ENCODE data around the gene PES1. TPM values are rescaled to one million over a fixed set of nuclear protein-coding genes. Genes with fewer than 3 reads are reported as not detected.
A peak's percentile ranks its signal among the peaks of the same experiment; 100 is the strongest.
"Not testable (repeated sequence)": the region's sequence is repeated elsewhere in the genome, so short reads cannot be mapped to it uniquely, and the experiment has no call there.

Gene PES1
- total RNA-seq, 1 donor from 2014 or later, result 88.7 TPM

DNA sequence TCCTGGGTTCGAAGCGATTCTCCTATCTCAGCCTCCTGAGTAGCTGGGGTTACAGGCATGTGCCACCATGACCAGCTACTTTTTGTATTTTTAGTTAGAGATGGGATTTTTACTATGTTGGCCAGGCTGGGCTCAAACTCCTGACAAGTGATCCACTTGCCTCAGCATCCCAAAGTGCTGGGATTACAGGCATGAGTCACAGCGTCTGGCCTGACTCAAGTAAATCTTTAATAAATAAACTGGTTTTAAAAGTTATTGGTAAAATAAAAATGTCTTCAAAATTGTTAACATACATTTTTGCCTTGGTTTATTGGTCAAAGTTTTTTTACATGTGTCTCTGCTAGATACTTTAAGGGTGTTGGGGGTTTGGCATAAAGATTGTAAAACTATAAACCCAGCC lies 7.3 kb upstream of the PES1 start:
- no peak overlapping the region for H3K4me2 ChIP-seq (ENCODE audit: low read length)
- TF ChIP-seq, protein P1, sequence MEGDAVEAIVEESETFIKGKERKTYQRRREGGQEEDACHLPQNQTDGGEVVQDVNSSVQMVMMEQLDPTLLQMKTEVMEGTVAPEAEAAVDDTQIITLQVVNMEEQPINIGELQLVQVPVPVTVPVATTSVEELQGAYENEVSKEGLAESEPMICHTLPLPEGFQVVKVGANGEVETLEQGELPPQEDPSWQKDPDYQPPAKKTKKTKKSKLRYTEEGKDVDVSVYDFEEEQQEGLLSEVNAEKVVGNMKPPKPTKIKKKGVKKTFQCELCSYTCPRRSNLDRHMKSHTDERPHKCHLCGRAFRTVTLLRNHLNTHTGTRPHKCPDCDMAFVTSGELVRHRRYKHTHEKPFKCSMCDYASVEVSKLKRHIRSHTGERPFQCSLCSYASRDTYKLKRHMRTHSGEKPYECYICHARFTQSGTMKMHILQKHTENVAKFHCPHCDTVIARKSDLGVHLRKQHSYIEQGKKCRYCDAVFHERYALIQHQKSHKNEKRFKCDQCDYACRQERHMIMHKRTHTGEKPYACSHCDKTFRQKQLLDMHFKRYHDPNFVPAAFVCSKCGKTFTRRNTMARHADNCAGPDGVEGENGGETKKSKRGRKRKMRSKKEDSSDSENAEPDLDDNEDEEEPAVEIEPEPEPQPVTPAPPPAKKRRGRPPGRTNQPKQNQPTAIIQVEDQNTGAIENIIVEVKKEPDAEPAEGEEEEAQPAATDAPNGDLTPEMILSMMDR (IDR thresholded peaks at IDR 0.05; ENCODE audit: insufficient read depth, low read depth, low read length), result no peak
- TF ChIP-seq EZH2 (IDR thresholded peaks at IDR 0.05; ENCODE audit: insufficient read depth, low read length), result no peak
- no peaks in the 10 kb centered on the region for H3K36me3 ChIP-seq (ENCODE audit: insufficient read depth, low read length)
- FAIRE-seq (no peak), DNase-seq (ENCODE audit: low read depth) (no peak)
- no peak overlapping the region for H3K9ac ChIP-seq (ENCODE audit: low read length)
- H3K4me1 ChIP-seq (ENCODE audit: insufficient read depth, low read length), result no peaks in the 10 kb centered on the region
- no peaks in the 10 kb centered on the region for H3K79me2 ChIP-seq (ENCODE audit: insufficient read depth, low read length)
- H3K27me3 ChIP-seq (ENCODE audit: insufficient read depth, low read length), result no peaks in the 10 kb centered on the region
- H3K27ac ChIP-seq (ENCODE audit: low read depth, low read length), result no peak overlapping the region
- Mint-ChIP-seq H3K4me3 (ENCODE audit: unreplicated experiment) (no peak overlapping the region), H3K4me1 (ENCODE audit: low read depth, unreplicated experiment) (peaks cover 1% of the 10 kb centered on the region), H3K27me3 (ENCODE audit: low read depth, unreplicated experiment) (peaks cover 11% of the 10 kb centered on the region), H3K36me3 (ENCODE audit: low read depth, unreplicated experiment) (no peaks in the 10 kb centered on the region), H3K27ac (ENCODE audit: unreplicated experiment) (no peak overlapping the region), H3K9me3 (ENCODE audit: unreplicated experiment) (no peaks in the 10 kb centered on the region)
- H3K9me3 ChIP-seq (ENCODE audit: insufficient read depth, low read depth, low read length), result no peaks in the 10 kb centered on the region
- no peak overlapping the region for H2AFZ ChIP-seq (ENCODE audit: low read depth, low read length)
- no peak overlapping the region for H3K4me3 ChIP-seq (ENCODE audit: insufficient read depth, low read depth, low read length)
- H4K20me1 ChIP-seq (ENCODE audit: insufficient read depth, low read length), result no peaks in the 10 kb centered on the region

DNA sequence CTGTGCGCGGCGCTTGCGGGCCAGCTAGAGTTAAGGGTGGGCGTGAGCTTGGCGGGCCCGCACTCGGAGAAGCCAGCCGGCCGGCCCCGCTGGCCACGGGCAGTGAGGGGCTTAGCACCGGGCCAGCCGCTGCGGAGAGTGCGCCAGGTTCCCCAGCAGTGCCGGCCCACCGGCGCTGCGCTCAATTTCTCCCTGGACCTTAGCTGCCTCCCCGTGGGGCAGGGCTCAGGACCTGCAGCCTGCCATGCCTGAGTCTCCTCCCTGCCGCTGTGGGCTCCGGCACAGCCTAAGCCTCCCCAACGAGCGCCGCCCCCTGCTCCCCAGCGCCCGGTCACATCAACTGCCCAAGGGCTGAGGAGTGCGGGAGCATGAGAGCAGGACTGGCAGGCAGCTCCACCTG lies 5.2 kb upstream of the PES1 start:
- TF ChIP-seq EZH2 (IDR thresholded peaks at IDR 0.05; ENCODE audit: insufficient read depth, low read length), result no peak
- TF ChIP-seq, protein P1 (IDR thresholded peaks at IDR 0.05; ENCODE audit: insufficient read depth, low read depth, low read length), result no peak
- H3K4me2 ChIP-seq (ENCODE audit: low read length), result no peak overlapping the region
- H3K27me3 Mint-ChIP-seq (ENCODE audit: low read depth, unreplicated experiment), result peaks cover 14% of the 10 kb centered on the region
- H4K20me1 ChIP-seq (ENCODE audit: insufficient read depth, low read length), result no peaks in the 10 kb centered on the region
- H3K9me3 ChIP-seq (ENCODE audit: insufficient read depth, low read depth, low read length), result no peaks in the 10 kb centered on the region
- peaks cover 3% of the 10 kb centered on the region for H3K27me3 ChIP-seq (ENCODE audit: insufficient read depth, low read length)
- no peaks in the 10 kb centered on the region for H3K36me3 ChIP-seq (ENCODE audit: insufficient read depth, low read length)
- H3K79me2 ChIP-seq (ENCODE audit: insufficient read depth, low read length), result no peaks in the 10 kb centered on the region
- no peak overlapping the region for H2AFZ ChIP-seq (ENCODE audit: low read depth, low read length)
- no peak overlapping the region for H3K27ac Mint-ChIP-seq (ENCODE audit: unreplicated experiment)
- no peak overlapping the region for H3K27ac ChIP-seq (ENCODE audit: low read depth, low read length)
- no peak overlapping the region for H3K4me3 ChIP-seq (ENCODE audit: insufficient read depth, low read depth, low read length)
- H3K9ac ChIP-seq (ENCODE audit: low read length), result no peak overlapping the region
- H3K4me1 ChIP-seq (ENCODE audit: insufficient read depth, low read length), result no peaks in the 10 kb centered on the region
- no peaks in the 10 kb centered on the region for H3K36me3 Mint-ChIP-seq (ENCODE audit: low read depth, unreplicated experiment)
- FAIRE-seq, result no peak
- no peaks in the 10 kb centered on the region for H3K9me3 Mint-ChIP-seq (ENCODE audit: unreplicated experiment)
- no peak for DNase-seq (ENCODE audit: low read depth)
- no peaks in the 10 kb centered on the region for H3K4me1 Mint-ChIP-seq (ENCODE audit: low read depth, unreplicated experiment)
- no peak overlapping the region for H3K4me3 Mint-ChIP-seq (ENCODE audit: unreplicated experiment)

DNA sequence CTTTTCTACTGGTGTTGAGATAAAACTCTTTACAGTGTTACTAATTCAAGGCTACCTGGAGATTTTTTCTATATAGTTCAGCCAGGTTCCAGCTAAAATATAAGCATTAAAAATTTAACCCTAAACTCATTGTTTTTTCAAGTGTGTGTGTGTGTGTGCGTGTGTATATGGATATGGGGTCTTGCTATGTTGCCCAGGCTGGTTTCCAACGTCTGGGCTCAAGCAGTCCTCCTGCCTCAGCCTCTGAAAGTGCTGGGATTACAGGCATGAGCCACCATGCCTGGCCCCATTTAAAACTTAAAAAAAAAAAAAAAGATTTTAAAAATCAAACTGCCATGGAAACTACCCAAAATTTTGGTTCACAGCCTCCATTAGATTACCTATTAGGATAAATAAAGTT lies 4.5 kb upstream of the PES1 start:
- TF ChIP-seq, protein P1 (IDR thresholded peaks at IDR 0.05; ENCODE audit: insufficient read depth, low read depth, low read length), result no peak
- no peak for TF ChIP-seq EZH2 (IDR thresholded peaks at IDR 0.05; ENCODE audit: insufficient read depth, low read length)
- Mint-ChIP-seq H3K4me1 (ENCODE audit: low read depth, unreplicated experiment) (no peaks in the 10 kb centered on the region), H3K27ac (ENCODE audit: unreplicated experiment) (no peak overlapping the region), H3K27me3 (ENCODE audit: low read depth, unreplicated experiment) (peaks cover 14% of the 10 kb centered on the region), H3K4me3 (ENCODE audit: unreplicated experiment) (no peak overlapping the region), H3K36me3 (ENCODE audit: low read depth, unreplicated experiment) (no peaks in the 10 kb centered on the region), H3K9me3 (ENCODE audit: unreplicated experiment) (no peaks in the 10 kb centered on the region)
- Histone ChIP-seq H3K9me3 (ENCODE audit: insufficient read depth, low read depth, low read length) (no peaks in the 10 kb centered on the region), H3K36me3 (ENCODE audit: insufficient read depth, low read length) (no peaks in the 10 kb centered on the region), H2AFZ (ENCODE audit: low read depth, low read length) (no peak overlapping the region), H3K4me2 (ENCODE audit: low read length) (no peak overlapping the region), H3K4me3 (ENCODE audit: insufficient read depth, low read depth, low read length) (no peak overlapping the region), H3K27me3 (ENCODE audit: insufficient read depth, low read length) (peaks cover 3% of the 10 kb centered on the region), H3K27ac (ENCODE audit: low read depth, low read length) (no peak overlapping the region), H3K4me1 (ENCODE audit: insufficient read depth, low read length) (peaks cover 2% of the 10 kb centered on the region), H3K9ac (ENCODE audit: low read length) (no peak overlapping the region), H4K20me1 (ENCODE audit: insufficient read depth, low read length) (no peaks in the 10 kb centered on the region), H3K79me2 (ENCODE audit: insufficient read depth, low read length) (peaks cover 6% of the 10 kb centered on the region)
- no peak for FAIRE-seq
- DNase-seq (ENCODE audit: low read depth), result no peak

DNA sequence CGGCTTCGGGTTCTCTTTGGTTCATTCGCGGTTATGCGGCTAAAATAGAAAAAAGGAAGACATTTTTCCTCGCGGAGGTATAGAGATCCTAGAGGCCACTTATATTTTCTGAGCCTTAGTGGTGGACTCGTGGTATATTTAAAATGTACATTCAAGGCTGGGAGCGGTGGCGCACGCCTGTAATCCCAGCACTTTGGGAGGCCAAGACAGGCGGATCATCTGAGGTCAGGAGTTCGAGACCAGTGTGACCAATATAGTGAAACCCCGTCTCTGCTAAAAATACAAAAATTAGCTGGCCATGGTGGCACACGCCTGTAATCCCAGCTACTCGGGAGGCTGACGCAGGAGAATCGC lies 627 bp upstream of the PES1 start:
- H3K4me2 ChIP-seq (ENCODE audit: low read length), result peak overlapping the region; percentile 95
- not testable (repeated sequence) for DNase-seq (ENCODE audit: low read depth); H3K27ac Mint-ChIP-seq (ENCODE audit: unreplicated experiment); H3K9me3 Mint-ChIP-seq (ENCODE audit: unreplicated experiment); H3K27me3 Mint-ChIP-seq (ENCODE audit: low read depth, unreplicated experiment); H3K36me3 Mint-ChIP-seq (ENCODE audit: low read depth, unreplicated experiment); H3K9me3 ChIP-seq (ENCODE audit: insufficient read depth, low read depth, low read length); H3K4me3 Mint-ChIP-seq (ENCODE audit: unreplicated experiment); H3K27me3 ChIP-seq (ENCODE audit: insufficient read depth, low read length); FAIRE-seq
- peaks cover 25% of the 10 kb centered on the region for H4K20me1 ChIP-seq (ENCODE audit: insufficient read depth, low read length)
- peaks cover 11% of the 10 kb centered on the region for H3K4me1 ChIP-seq (ENCODE audit: insufficient read depth, low read length)
- peak overlapping the region; percentile 27 for H3K4me3 ChIP-seq (ENCODE audit: insufficient read depth, low read depth, low read length)
- peaks cover 19% of the 10 kb centered on the region for H3K36me3 ChIP-seq (ENCODE audit: insufficient read depth, low read length)
- peak overlapping the region; percentile 99 for H3K9ac ChIP-seq (ENCODE audit: low read length)
- peaks cover 12% of the 10 kb centered on the region for H3K4me1 Mint-ChIP-seq (ENCODE audit: low read depth, unreplicated experiment)
- peak overlapping the region; percentile 45 for H2AFZ ChIP-seq (ENCODE audit: low read depth, low read length)
- peaks cover 32% of the 10 kb centered on the region for H3K79me2 ChIP-seq (ENCODE audit: insufficient read depth, low read length)
- peak overlapping the region; percentile 98 for H3K27ac ChIP-seq (ENCODE audit: low read depth, low read length)

All from astrocyte (in vitro differentiated cells and primary cell).